GM12878 (cell line): ENCODE results near the gene EHD4. TPM values are rescaled to one million over a fixed set of nuclear protein-coding genes. Genes with fewer than 3 reads are reported as not detected.

Source experiments
- BCLAF1 ChIP-seq: fragments of 450-650 bp; IDR thresholded peaks from 2 replicates; pipeline ENCODE4 v1.6.1; 2017; ENCODE audit warnings: antibody characterized with exemption, mild to moderate bottlenecking, moderate library complexity
- EED ChIP-seq: sonication (generic); IDR thresholded peaks from 2 replicates; pipeline ENCODE4 v1.6.1; 2016; ENCODE audit warnings: antibody characterized with exemption, low read depth
- KDM1A ChIP-seq: fragments of 200-600 bp; sonication (generic); IDR thresholded peaks from 2 replicates; pipeline ENCODE4 v1.6.1; 2016; ENCODE audit warnings: borderline replicate concordance
- MEF2A ChIP-seq: IDR thresholded peaks from 2 replicates; pipeline ENCODE4 v1.6.1; 2011; ENCODE audit warnings: low read depth, mild to moderate bottlenecking, low read length, moderate library complexity; ENCODE audit not compliant: insufficient read depth
- SRF ChIP-seq, 2 experiments: IDR thresholded peaks; 2 replicates each; pipeline ENCODE4 v1.6.1; 2011; ENCODE audit warnings: low read depth in 2 of 2, low read length in 2 of 2, mild to moderate bottlenecking in 1 of 2, moderate library complexity in 1 of 2
- TAF1 ChIP-seq: IDR thresholded peaks from 2 replicates; pipeline ENCODE4 v1.6.1; 2011; ENCODE audit warnings: mild to moderate bottlenecking, low read depth, low read length, borderline replicate concordance
- ZSCAN29 ChIP-seq: fragments of 450-650 bp; IDR thresholded peaks from 2 replicates; pipeline ENCODE4 v1.6.1; 2017; ENCODE audit warnings: mild to moderate bottlenecking, moderate library complexity
- polyA plus RNA-seq, 11 experiments: library from polyadenylated mRNA; depleted of rRNA in 4 of 11; unstranded in 6 of 11; stranded (reverse) in 5 of 11; fragments of >200 nt; fragmentation: Nextera tagmentation in 4 of 11; fragmentation: Illumina TruSeq in 1 of 11; extraction: Ambion mirVana in 4 of 11; extraction: Trizol in 1 of 11; gene quantifications; 1 replicate in 1 of 11; 2 replicates in 10 of 11; pipeline versions ENCODE4 v1.2.1 to v1.2.3, GENCODE V29; 2011 to 2016; ENCODE audit warnings: inconsistent platforms in 2 of 11, missing spikeins in 2 of 11, low read depth in 1 of 11
- total RNA-seq, 4 experiments: library from RNA; depleted of rRNA in 3 of 4; stranded (reverse); fragments of >200 nt in 3 of 4; fragmentation: Illumina TruSeq in 1 of 4; extraction: Trizol in 1 of 4; gene quantifications; 2 replicates each; pipeline versions ENCODE4 v1.2.1 to v1.2.3, GENCODE V29; 2013 to 2021

The EHD4 gene
- total and polyA plus RNA-seq, 10 of the 15 experiments (the other 5 are each of a cell fraction or from before 2014, with no cell fraction given) = 4.2 to 62.9 (median 44.7) TPM

- no peak for TF ChIP-seq BCLAF1
- TF ChIP-seq KDM1A = no peak
- no peak for TF ChIP-seq ZSCAN29
- TF ChIP-seq SRF (IDR thresholded peaks at IDR 0.05; ENCODE audit: low read depth in 2 of 2, low read length in 2 of 2) = no peak
- TF ChIP-seq TAF1 = no peak
- no peak for TF ChIP-seq MEF2A
- TF ChIP-seq EED = no peak
- TF ChIP-seq, all 136 proteins: peak for 5
Measured at GRCh38 chr15:41930221-41930866, 42.0 kb downstream of the EHD4 start (continued).
